ENCODE data around the gene LPGAT1.
A peak's percentile ranks its signal among the peaks of the same experiment; 100 is the strongest.

Gene LPGAT1

GRCh38 chr1:211829343-211830054 is 1.1 kb downstream of the LPGAT1 start:
- no peak for DNase-seq (ENCODE audit: low read depth, low spot score)
- peak overlapping the region; percentile 69 for H3K4me3 ChIP-seq (ENCODE audit: low read length)

GRCh38 chr1:211828584-211829342 is 1.8 kb downstream of the LPGAT1 start:
- DNase-seq (ENCODE audit: low read depth, low spot score), result no peak
- H3K4me3 ChIP-seq (ENCODE audit: low read length), result no peak overlapping the region

DNA sequence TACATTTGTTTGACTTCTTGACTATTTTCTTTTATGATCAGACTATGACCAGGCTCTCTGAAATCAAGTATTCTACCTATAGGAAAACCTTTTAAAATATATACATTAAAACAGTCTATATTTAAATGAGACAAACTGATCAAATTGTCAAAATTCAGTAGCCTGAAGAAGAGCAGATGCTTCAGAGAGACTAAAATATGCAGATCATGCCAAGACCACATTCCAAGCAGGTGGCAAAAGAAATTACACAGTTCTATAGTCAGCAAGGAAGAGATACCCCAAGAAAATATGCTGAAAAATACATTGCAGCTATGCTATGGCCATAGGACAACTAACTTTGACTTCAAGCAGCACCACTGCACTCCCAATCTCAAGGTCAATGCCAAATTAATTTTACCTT is 3.5 kb downstream of the LPGAT1 start:
- no peak overlapping the region for H3K4me3 ChIP-seq (ENCODE audit: low read length)
- no peak for DNase-seq (ENCODE audit: low read depth, low spot score)

DNA sequence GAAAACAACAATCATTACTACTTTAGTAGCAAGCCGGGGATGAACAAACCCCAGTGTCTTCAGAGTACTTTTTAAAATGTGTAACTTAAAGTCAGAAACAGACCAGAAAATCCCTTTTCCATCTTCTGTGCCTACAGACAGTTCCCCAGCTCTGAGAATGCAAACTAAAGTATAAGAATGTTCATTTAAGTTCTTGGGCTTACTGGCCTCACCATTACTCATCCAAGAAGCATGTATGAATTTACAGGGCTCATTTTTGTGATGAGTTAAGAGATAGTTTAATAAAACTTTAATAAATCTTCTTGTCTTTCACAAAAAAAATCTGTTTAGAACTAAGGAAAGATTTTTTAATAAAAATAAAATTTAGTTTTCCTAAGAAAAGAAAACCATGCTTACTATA is 4.6 kb downstream of the LPGAT1 start:
- no peak overlapping the region for H3K4me3 ChIP-seq (ENCODE audit: low read length)
- no peak for DNase-seq (ENCODE audit: low read depth, low spot score)

- no peak for DNase-seq (ENCODE audit: low read depth, low spot score)
- no peak overlapping the region for H3K4me3 ChIP-seq (ENCODE audit: low read length)
Measured at GRCh38 chr1:211822677-211823407, 7.7 kb downstream of the LPGAT1 start.

GRCh38 chr1:211816586-211816985 is 14.0 kb downstream of the LPGAT1 start:
- no peak for DNase-seq (ENCODE audit: low read depth, low spot score)
- no peak overlapping the region for H3K4me3 ChIP-seq (ENCODE audit: low read length)

DNA sequence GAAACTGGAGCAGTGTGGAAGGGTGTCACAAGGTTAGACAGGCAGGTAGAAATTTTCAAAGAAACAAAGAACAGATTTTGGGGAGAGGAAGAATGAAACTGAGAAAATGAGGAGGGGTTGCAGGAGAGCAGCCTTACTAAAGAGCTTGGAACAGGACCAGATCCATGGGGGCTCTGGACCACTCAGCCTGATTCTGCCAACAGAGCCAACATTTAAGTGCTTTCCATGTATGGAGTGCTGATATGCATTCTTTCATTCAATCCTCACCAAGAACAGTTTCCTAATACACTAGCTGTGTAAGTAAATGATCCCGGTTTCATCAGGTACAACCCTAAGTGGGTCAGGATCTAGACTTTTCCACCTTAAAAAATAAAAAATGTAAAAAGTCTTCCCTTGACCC is 16.2 kb downstream of the LPGAT1 start:
- DNase-seq (ENCODE audit: low read depth, low spot score), result no peak
- no peak overlapping the region for H3K4me3 ChIP-seq (ENCODE audit: low read length)

GRCh38 chr1:211813590-211813989 is 17.0 kb downstream of the LPGAT1 start:
- DNase-seq (ENCODE audit: low read depth, low spot score), result peak; percentile 19

GRCh38 chr1:211812584-211812983 is 18.0 kb downstream of the LPGAT1 start:
- no peak for DNase-seq (ENCODE audit: low read depth, low spot score)
- H3K4me3 ChIP-seq (ENCODE audit: low read length), result no peak overlapping the region

More at GRCh38 chr1:211813590-211813989, 17.0 kb downstream of the LPGAT1 start:
- no peak overlapping the region for H3K4me3 ChIP-seq (ENCODE audit: low read length)

DNA sequence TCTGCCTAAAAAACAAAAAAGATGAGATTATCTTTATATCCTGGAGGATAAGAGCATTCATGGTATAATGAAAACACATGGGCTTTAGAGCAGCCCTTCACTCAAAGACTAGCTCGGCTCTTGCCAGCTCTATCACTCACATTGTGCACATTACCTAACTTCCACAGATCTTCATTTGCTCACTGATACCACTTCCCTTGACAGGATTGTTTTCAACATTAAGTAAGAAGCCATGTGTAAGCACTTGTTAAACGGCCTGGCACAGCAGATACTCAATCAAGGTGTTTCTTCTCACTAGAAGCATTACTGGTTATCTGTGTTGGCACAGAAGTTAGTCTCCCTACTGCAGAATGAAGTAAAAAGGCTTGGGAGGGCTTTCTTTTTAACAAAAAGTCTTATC is 18.7 kb downstream of the LPGAT1 start:
- no peak for DNase-seq (ENCODE audit: low read depth, low spot score)
- H3K4me3 ChIP-seq (ENCODE audit: low read length), result no peak overlapping the region

GRCh38 chr1:211811126-211811525 is 19.4 kb downstream of the LPGAT1 start:
- no peak overlapping the region for H3K4me3 ChIP-seq (ENCODE audit: low read length)
- no peak for DNase-seq (ENCODE audit: low read depth, low spot score)

DNA sequence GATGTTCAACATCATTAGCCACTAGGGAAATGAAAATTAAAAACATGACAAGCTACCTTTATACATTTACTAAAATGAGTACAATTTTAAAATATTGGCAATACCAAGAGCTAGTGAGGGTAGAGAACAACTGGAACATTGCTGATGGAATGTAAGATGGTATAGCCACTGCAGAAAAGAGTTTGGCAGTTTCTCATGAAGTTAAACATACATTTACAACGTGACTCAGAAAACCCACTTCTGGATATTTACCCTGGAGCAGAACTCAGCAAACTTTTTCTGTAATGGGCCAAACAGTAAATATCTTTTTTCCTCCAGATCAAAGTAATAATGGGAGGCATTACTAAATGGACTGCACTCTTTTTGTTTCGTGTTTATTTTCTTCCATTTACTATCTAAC is 22.1 kb downstream of the LPGAT1 start:
- no peak overlapping the region for H3K4me3 ChIP-seq (ENCODE audit: low read length)
- DNase-seq (ENCODE audit: low read depth, low spot score), result no peak

DNA sequence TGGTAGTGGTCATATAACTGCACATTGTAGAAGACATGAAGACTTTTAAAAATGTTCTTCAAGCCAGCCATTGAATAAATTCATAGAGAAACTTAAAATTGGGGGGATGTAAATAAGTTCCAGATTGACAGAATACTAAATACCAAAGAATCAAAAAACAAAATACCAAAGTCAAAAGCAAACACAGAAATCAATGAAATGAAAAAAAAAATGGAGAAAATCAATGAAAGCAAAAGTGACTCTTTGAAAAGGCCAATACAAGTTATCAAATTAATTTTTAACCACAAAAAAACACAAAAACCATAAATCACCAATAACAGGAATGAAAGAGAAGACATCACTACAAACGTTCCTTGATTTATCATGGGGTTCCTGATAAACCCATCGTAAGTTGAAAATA is 25.6 kb downstream of the LPGAT1 start:
- DNase-seq (ENCODE audit: low read depth, low spot score), result no peak

GRCh38 chr1:211800925-211801607 is 29.5 kb downstream of the LPGAT1 start:
- H3K4me3 ChIP-seq (ENCODE audit: low read length), result no peak overlapping the region
- DNase-seq (ENCODE audit: low read depth, low spot score), result no peak

More for the DNA sequence above, 25.6 kb downstream of the LPGAT1 start:
- H3K4me3 ChIP-seq (ENCODE audit: low read length), result no peak overlapping the region

DNA sequence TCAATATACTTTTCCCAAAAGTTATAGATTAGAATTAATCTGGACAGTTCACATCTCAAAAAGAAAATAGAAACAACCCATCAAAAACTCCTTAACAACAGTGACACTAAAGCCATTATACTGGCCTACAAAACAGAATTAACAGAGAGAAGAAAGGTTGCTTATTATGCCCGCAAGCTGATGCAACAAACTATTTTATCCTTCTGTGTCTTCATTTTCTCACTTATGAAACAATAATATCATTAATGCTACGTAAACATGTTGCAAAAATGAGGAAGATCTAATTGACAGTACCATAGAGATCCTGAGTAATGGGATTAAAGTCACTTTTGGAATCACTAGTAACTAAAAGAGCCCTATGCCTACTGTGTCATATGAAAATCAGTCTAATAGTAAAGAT is 32.6 kb downstream of the LPGAT1 start:
- no peak for DNase-seq (ENCODE audit: low read depth, low spot score)
- no peak overlapping the region for H3K4me3 ChIP-seq (ENCODE audit: low read length)

DNA sequence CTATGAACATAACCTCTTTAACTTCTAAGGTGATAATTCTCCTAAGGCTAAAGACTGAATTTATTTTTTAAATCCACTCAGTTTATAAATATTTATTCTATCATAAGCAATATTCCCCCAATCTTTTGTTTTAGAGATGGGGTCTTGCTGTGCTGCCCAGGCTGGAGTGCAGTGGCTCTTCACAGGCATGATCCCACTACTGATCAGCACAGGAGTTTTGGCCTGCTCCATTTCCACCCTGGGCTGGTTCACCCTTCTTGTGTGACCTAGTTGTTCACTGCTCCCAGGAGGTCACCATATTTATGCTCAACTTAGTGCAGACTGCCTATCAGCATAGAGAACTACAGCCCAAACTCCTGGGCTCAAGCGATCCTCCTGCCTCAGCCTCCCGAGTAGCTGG is 38.6 kb downstream of the LPGAT1 start:
- DNase-seq (ENCODE audit: low read depth, low spot score), result no peak
- no peak overlapping the region for H3K4me3 ChIP-seq (ENCODE audit: low read length)

DNA sequence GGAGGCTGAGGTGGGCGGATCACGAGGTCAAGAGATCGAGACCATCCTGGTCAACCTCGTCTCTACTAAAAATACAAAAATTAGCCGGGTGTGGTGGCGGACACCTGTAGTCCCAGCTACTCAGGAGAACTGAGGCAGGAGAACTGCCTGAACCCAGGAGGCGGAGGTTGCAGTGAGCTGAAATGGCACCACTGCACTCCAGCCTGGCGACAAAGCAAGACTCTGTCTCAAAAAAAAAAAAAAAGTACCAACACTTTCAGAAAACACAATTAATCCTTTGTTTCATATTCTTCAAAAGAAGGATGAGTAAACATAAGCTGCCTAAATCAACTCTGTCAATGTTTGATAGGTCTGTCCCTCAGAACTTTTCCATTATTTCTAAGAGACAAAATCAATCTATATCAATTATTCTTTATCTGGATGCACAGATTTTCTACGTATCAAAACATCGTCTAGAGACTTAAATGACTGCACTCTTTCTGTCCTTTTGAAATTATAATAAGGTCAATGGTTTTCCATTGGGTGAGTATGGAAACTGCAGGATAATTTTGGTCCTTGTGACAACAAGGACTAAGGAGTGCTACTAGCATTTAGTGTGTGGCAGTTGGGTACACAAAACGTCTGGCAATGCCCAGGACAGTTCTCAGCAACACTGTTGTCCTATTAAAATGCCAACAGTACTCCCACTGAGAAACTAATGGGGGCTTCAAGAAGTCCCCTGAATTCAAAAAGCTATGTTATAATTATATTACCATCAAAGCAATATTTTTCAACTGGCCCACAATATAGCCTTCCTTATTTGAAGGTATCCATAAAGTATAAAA is 40.7 kb downstream of the LPGAT1 start:
- no peak for DNase-seq (ENCODE audit: low read depth, low spot score)
- H3K4me3 ChIP-seq (ENCODE audit: low read length), result no peak overlapping the region

DNA sequence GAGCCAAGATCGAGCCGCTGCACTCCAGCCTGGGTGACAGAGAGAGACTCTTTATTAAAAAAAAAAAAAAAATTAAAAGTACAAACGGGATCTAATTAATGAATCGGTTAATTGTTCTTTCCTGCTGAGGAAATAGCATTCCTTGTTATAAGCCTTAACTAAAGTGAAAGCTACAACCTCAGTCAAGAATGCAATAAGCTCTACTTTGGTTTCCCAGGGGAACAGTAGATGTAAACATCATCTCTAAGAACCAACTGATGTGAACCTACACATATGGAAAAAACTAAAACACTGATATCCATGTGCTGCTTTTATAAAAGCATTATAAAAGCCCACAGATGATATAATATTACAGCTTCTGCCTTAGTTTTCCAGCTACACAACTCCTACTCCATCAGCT is 41.9 kb downstream of the LPGAT1 start:
- no peak for DNase-seq (ENCODE audit: low read depth, low spot score)
- H3K4me3 ChIP-seq (ENCODE audit: low read length), result no peak overlapping the region

DNA sequence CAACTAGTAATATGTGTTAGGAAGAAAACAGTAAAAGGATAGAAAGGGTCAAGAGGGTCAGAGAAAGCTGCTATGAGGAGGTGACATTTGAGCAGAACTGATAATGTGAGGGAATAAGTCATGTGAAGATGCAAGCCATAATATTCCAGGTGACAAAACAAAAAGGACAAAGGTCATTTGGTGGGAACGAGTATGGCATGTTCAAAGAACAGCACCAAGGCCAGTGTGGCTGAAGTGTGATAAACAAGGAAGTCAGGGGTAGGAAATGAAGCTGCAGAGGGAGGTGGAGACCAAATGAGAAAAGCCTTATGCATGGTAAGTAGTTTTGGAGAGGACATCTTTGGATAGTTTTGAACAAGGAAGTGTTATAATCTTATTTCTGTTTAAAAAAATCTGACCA is 46.7 kb downstream of the LPGAT1 start:
- no peak overlapping the region for H3K4me3 ChIP-seq (ENCODE audit: low read length)
- DNase-seq (ENCODE audit: low read depth, low spot score), result no peak
